ENCODE measurements around the gene ABCC4. TPM values are rescaled to one million over a fixed set of nuclear protein-coding genes. Genes with fewer than 3 reads are reported as not detected.
A peak's percentile ranks its signal among the peaks of the same experiment; 100 is the strongest.

The ABCC4 gene
- total and polyA plus RNA-seq, 2 of the 13 experiments (the other 11 are each of a cell fraction or from before 2014, with no cell fraction given): 4.2 to 11.3 TPM

GRCh38 chr13:95128045-95128643 is 173.1 kb downstream of the ABCC4 start:
- H3K27ac ChIP-seq (ENCODE audit: extremely low read length, insufficient read depth, low read length): no peak overlapping the region
- intact Hi-C loops (cut with micrococcal nuclease; ENCODE audit: unreplicated experiment): no loop called here
- ChIA-PET POLR2A (no interaction called here), CTCF (ENCODE audit: low intra/inter-chr PET ratio, low total read pairs) (no interaction called here)
- no peaks in the 10 kb centered on the region for H4K20me1 ChIP-seq (ENCODE audit: insufficient read depth, low read length)
- H3K27me3 ChIP-seq (ENCODE audit: control insufficient read depth in 1 of 2, insufficient read depth in 2 of 2, low read length in 2 of 2): no peaks in the 10 kb centered on the region
- H3K9me3 ChIP-seq (ENCODE audit: low read length): no peaks in the 10 kb centered on the region
- no peak overlapping the region for H2AFZ ChIP-seq (ENCODE audit: low read length)
- H3K4me1 ChIP-seq (ENCODE audit: insufficient read depth, low read length): peaks cover 33% of the 10 kb centered on the region
- in situ Hi-C loops (cut with HindIII; ENCODE audit: extremely low pct_ligation_motif_present, low pct_unique_long_range_greater_than_20kb): no loop called here
- no peaks in the 10 kb centered on the region for H3K36me3 ChIP-seq (replicated peaks in 1 of 2; ENCODE audit: control insufficient read depth in 1 of 2, insufficient read depth in 2 of 2, low read length in 2 of 2)
- H3K4me2 ChIP-seq (ENCODE audit: low read depth, low read length): no peak overlapping the region
- no peaks in the 10 kb centered on the region for H3K79me2 ChIP-seq (ENCODE audit: insufficient read depth, low read length)
- no peak overlapping the region for H3K4me3 ChIP-seq (replicated peaks in 1 of 3; ENCODE audit: insufficient read depth in 1 of 3, low read depth in 2 of 3, low read length in 3 of 3)
- peak; percentile 12 for DNase-seq (ENCODE audit: low spot score)
- BruUV-seq (replicated peaks): no TSS peak
- no peak overlapping the region for H3K9ac ChIP-seq (ENCODE audit: insufficient read depth, low read depth, low read length)
- no peak for TF ChIP-seq GTF2F1 (IDR thresholded peaks at IDR 0.05; ENCODE audit: low read length)
- TF ChIP-seq RBFOX2 (IDR thresholded peaks at IDR 0.05; ENCODE audit: low read depth, low read length): no peak
- no peak for TF ChIP-seq ZNF83 (CRISPR knock-in tag; IDR thresholded peaks at IDR 0.05; ENCODE audit: borderline replicate concordance)
- TF ChIP-seq KDM5A (IDR thresholded peaks at IDR 0.05; ENCODE audit: borderline replicate concordance, low read length): no peak
- no peak for TF ChIP-seq MAFK (conservative IDR thresholded peaks at IDR 0.05 in 1 of 2, IDR thresholded peaks at IDR 0.05 in 1 of 2; ENCODE audit: low read length in 2 of 2)
- no peak for TF ChIP-seq TCF12 (IDR thresholded peaks at IDR 0.05)
- TF ChIP-seq TCF12 (CRISPR knock-in tag; IDR thresholded peaks at IDR 0.05): no peak
- no peak for TF ChIP-seq ZFYVE20 (CRISPR knock-in tag; IDR thresholded peaks at IDR 0.05; ENCODE audit: borderline replicate concordance, low read depth)
- no peak for TF ChIP-seq ZNF7 (CRISPR knock-in tag; IDR thresholded peaks at IDR 0.05)
- no peak for TF ChIP-seq TERF1 (CRISPR knock-in tag; IDR thresholded peaks at IDR 0.05)
- no peak for TF ChIP-seq KLF12 (CRISPR knock-in tag; IDR thresholded peaks at IDR 0.05; ENCODE audit: borderline replicate concordance)
- no peak for TF ChIP-seq POLR2AphosphoS2 (IDR thresholded peaks at IDR 0.05; ENCODE audit: low read depth, low read length)
- no peak for TF ChIP-seq REL (CRISPR knock-in tag; conservative IDR thresholded peaks at IDR 0.05)
- no peak for TF ChIP-seq ELK4 (CRISPR knock-in tag; IDR thresholded peaks at IDR 0.05; ENCODE audit: borderline replicate concordance)
- TF ChIP-seq ZNF333 (CRISPR knock-in tag; IDR thresholded peaks at IDR 0.05; ENCODE audit: borderline replicate concordance): no peak
- TF ChIP-seq RBM22 (optimal IDR thresholded peaks at IDR 0.05; ENCODE audit: low read length): no peak
- no peak for TF ChIP-seq MAF1 (CRISPR knock-in tag; IDR thresholded peaks at IDR 0.05; ENCODE audit: borderline replicate concordance)
- no peak for ATAC-seq
- 56% methylated on average over 3 of the region's 3 CpGs for WGBS (ENCODE audit: low lambda C conversion rate)
- FAIRE-seq: no peak

All from HepG2 (cell line).